ENCODE measurements around the gene CACNG5. TPM values are rescaled to one million over a fixed set of nuclear protein-coding genes. Genes with fewer than 3 reads are reported as not detected.

CACNG5 gene
- total RNA-seq, 4 donors from 2014 or later, result not detected

DNA sequence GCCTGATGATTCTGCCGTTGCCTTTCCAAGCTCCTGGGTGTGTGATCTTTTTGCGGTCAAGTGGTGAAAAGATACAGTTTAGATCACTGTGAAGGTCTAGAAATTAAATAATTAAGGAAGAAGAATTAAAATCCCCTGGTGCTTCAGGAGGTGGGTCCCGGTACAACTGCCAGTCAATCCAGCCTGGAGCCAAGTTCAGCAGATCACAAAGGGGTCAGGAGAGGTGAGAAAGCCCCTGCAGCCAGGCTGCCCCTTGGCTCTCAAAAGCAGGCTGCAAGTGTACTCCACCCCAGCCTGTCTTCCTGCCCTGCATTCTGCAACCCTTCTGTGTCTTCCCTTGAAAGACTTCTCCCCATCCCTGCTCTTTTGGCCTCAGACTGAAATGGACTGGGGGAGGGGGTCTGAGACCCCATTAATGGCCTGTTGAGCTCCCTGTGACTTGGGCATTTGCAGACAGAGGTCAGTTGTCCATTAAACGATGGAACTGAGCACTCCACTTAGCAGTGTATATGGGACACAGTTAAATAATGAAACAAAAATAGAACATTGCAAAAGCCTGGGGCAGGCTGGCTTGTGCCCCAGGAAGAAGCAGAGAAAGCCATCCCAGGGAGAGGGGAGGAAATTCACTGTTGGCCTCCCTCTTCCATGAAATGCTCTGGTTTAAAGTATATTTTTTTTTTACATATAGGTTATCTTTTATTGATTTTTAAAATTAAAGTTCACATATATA is 15.1 kb downstream of the CACNG5 start:
- H3K27me3 ChIP-seq, result peaks cover 0 to 7% (median 0%) of the 10 kb centered on the region in 4 donors
- H3K9me3 ChIP-seq, result peaks cover 0 to 11% (median 7%) of the 10 kb centered on the region in 4 donors
- no peak for DNase-seq (ENCODE audit: extremely low spot score)
- no peak for TF ChIP-seq CTCF (IDR thresholded peaks at IDR 0.05)
- TF ChIP-seq POLR2A (IDR thresholded peaks at IDR 0.05; ENCODE audit: low read depth), result no peak
- TF ChIP-seq POLR2AphosphoS5 (IDR thresholded peaks at IDR 0.05), result no peak
- TF ChIP-seq EP300 (IDR thresholded peaks at IDR 0.05), result no peak
- 66% methylated on average over 4 of the region's 4 CpGs for WGBS
- peaks cover 0 to 4% (median 1%) of the 10 kb centered on the region in 4 donors for H3K4me1 ChIP-seq
- intact Hi-C loops (cut with DNase I), result no loop called here
- H3K4me3 ChIP-seq, result no peak overlapping the region
- H3K27ac ChIP-seq (replicated peaks in 1 of 4), result no peak overlapping the region
- H3K36me3 ChIP-seq, result no peaks in the 10 kb centered on the region

- no peaks in the 10 kb centered on the region for H3K36me3 ChIP-seq
- peaks cover 0 to 4% (median 1%) of the 10 kb centered on the region in 4 donors for H3K4me1 ChIP-seq
- H3K27ac ChIP-seq (replicated peaks in 1 of 4), result no peak overlapping the region
- no peak for TF ChIP-seq CTCF (IDR thresholded peaks at IDR 0.05)
- no peak for TF ChIP-seq POLR2AphosphoS5 (IDR thresholded peaks at IDR 0.05)
- no peak for TF ChIP-seq EP300 (IDR thresholded peaks at IDR 0.05)
- TF ChIP-seq POLR2A (IDR thresholded peaks at IDR 0.05; ENCODE audit: low read depth), result no peak
- 83% methylated on average over 3 of the region's 3 CpGs for whole genome bisulfite sequencing
- peaks cover 0 to 2% (median 0%) of the 10 kb centered on the region in 4 donors for H3K27me3 ChIP-seq
- DNase-seq (ENCODE audit: extremely low spot score), result no peak
- H3K9me3 ChIP-seq, result peaks cover 0 to 14% (median 10%) of the 10 kb centered on the region in 4 donors
- no peak overlapping the region for H3K4me3 ChIP-seq
- intact Hi-C loops (cut with DNase I), result no loop called here
These were observed 15.8 kb downstream of the CACNG5 start for GRCh38 chr17:66850692-66851091.

DNA sequence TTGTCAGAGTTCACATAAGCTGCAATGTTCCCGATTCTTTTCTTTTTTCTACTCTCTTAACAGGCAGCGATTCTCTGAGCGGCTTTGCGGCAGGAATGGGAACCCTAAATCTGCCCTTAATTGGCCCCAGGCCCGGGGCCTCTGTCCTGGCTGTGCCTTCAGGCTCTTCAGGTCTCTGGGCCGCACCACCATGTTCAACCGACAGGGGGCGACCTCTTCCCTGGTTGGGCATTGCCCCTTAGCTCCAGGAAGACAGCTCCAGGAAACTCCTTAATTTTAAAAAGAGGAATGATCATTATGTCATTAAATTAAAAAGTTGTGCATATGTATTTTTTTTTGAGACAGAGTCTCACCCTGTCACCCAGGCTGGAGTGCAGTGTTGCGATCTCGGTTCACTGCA is 20.3 kb downstream of the CACNG5 start:
- peaks cover 0 to 14% (median 10%) of the 10 kb centered on the region in 4 donors for H3K9me3 ChIP-seq
- H3K4me1 ChIP-seq, result peaks cover 0 to under 1% (median 0%) of the 10 kb centered on the region in 4 donors
- WGBS, result 79% methylated on average over 10 of the region's 10 CpGs
- DNase-seq (ENCODE audit: extremely low spot score), result no peak
- H3K27me3 ChIP-seq, result no peaks in the 10 kb centered on the region
- no peak overlapping the region for H3K27ac ChIP-seq (replicated peaks in 1 of 4)
- H3K36me3 ChIP-seq, result no peaks in the 10 kb centered on the region
- TF ChIP-seq POLR2A (IDR thresholded peaks at IDR 0.05; ENCODE audit: low read depth), result no peak
- TF ChIP-seq CTCF (IDR thresholded peaks at IDR 0.05), result peak in 1 of 3 experiments; percentile 17
- no peak overlapping the region for H3K4me3 ChIP-seq
- intact Hi-C loops (cut with DNase I), result no loop called here

- no peaks in the 10 kb centered on the region for H3K4me1 ChIP-seq
- DNase-seq (ENCODE audit: extremely low spot score), result no peak
- WGBS, result 76% methylated on average over 7 of the region's 12 CpGs
- H3K27ac ChIP-seq (replicated peaks in 1 of 4), result no peak overlapping the region
- H3K27me3 ChIP-seq, result no peaks in the 10 kb centered on the region
- H3K36me3 ChIP-seq, result no peaks in the 10 kb centered on the region
- H3K9me3 ChIP-seq, result peaks cover 0 to 14% (median 10%) of the 10 kb centered on the region in 4 donors
- no peak overlapping the region for H3K4me3 ChIP-seq
- TF ChIP-seq POLR2A (IDR thresholded peaks at IDR 0.05; ENCODE audit: low read depth) (no peak), EP300 (IDR thresholded peaks at IDR 0.05) (no peak), CTCF (IDR thresholded peaks at IDR 0.05) (no peak), POLR2AphosphoS5 (IDR thresholded peaks at IDR 0.05) (no peak)
- intact Hi-C loops (cut with DNase I), result no loop called here
These were observed 23.5 kb downstream of the CACNG5 start for GRCh38 chr17:66858226-66859083.
